Lung (tissue), 12 donors: Measurements from ENCODE around the gene KRT86. TPM values are rescaled to one million over a fixed set of nuclear protein-coding genes. Genes with fewer than 3 reads are reported as not detected.

Source experiments
- ATAC-seq: fragments of 200-7000 bp; cut with Tn5 transposase; one replicate; pipeline ENCODE4 v1.9.1; 2020; ENCODE audit warnings: moderate number of reproducible peaks; ENCODE audit not compliant: insufficient read depth, low FRiP score
- DNase-seq, 3 donors: peaks; one replicate each; pipeline ENCODE4 v3.0.0-alpha.2; 2013 to 2017
- H3K27ac ChIP-seq, 2 donors: one replicate each; pipeline ENCODE4 v1.5.1; 2013; ENCODE audit warnings: mild to moderate bottlenecking in 2 of 2, moderate library complexity in 2 of 2, control low read depth in 1 of 2, inconsistent platforms in 1 of 2, low read depth in 1 of 2, low read length in 1 of 2
- H3K27me3 ChIP-seq, 3 donors: one replicate each; pipeline ENCODE4 v1.5.1; 2013; ENCODE audit warnings: low read length in 2 of 3; ENCODE audit not compliant: control insufficient read depth in 3 of 3, insufficient read depth in 3 of 3
- H3K36me3 ChIP-seq, 4 donors: one replicate each; pipeline ENCODE4 v1.5.1; 2013; ENCODE audit warnings: low read length in 4 of 4, mild to moderate bottlenecking in 1 of 4, moderate library complexity in 1 of 4; ENCODE audit not compliant: control insufficient read depth in 4 of 4, insufficient read depth in 4 of 4
- H3K4me1 ChIP-seq, 5 donors: one replicate each; pipeline ENCODE4 v1.5.1; 2013; ENCODE audit warnings: low read length in 5 of 5, mild to moderate bottlenecking in 2 of 5, moderate library complexity in 1 of 5; ENCODE audit not compliant: control insufficient read depth in 5 of 5, insufficient read depth in 5 of 5
- H3K4me3 ChIP-seq: one replicate; pipeline ENCODE4 v1.5.1; 2013; ENCODE audit warnings: mild to moderate bottlenecking, control low read depth, moderate library complexity
- H3K9ac ChIP-seq, 2 donors: one replicate each; pipeline ENCODE4 v1.5.1; 2013; ENCODE audit warnings: low read length in 2 of 2, control low read depth in 1 of 2; ENCODE audit not compliant: insufficient read depth in 1 of 2
- H3K9me3 ChIP-seq, 4 donors: one replicate each; pipeline ENCODE4 v1.5.1; 2013; ENCODE audit warnings: low read length in 3 of 4, mild to moderate bottlenecking in 1 of 4, moderate library complexity in 1 of 4; ENCODE audit not compliant: control insufficient read depth in 4 of 4, insufficient read depth in 3 of 4
- CTCF ChIP-seq: IDR thresholded peaks from 2 replicates; pipeline ENCODE4 v1.5.1; 2012; ENCODE audit warnings: mild to moderate bottlenecking; ENCODE audit errors: control extremely low read depth, extremely low read depth
- WGBS, 2 donors: extraction: QIAGEN DNeasy Blood & Tissue Kit; methylation state at CpG; one replicate each; pipeline ENCODE4 v1.1.7; 2013; 5-methylcytosine and 5-hydroxymethylcytosine counted together
- polyA plus RNA-seq, 2 donors: library from polyadenylated mRNA; stranded (reverse); fragments of 200-250 nt; gene quantifications; one replicate each; pipeline ENCODE4 v1.2.1, GENCODE V29; 2013
- total RNA-seq, 2 donors: library from RNA; depleted of rRNA in 1 of 2; stranded (reverse); fragments of >200 nt in 1 of 2; gene quantifications; one replicate each; pipeline ENCODE4 v1.2.1, GENCODE V29; 2014 to 2021
- donor health status: control.
- donor health status: control.
- donor health status: Bipolar disorder and iron deficiency.
- donor health status: healthy.
- donor health status: DM: yes; HTN: yes; CAD: no.

The KRT86 gene
- total and polyA plus RNA-seq, 4 donors: 0.11 to 1.1 (median 0.31) TPM; not detected in 1

- no peak for ATAC-seq
- H3K9me3 ChIP-seq: no peaks in the 10 kb centered on the region
- H3K36me3 ChIP-seq: no peaks in the 10 kb centered on the region
- no peak overlapping the region for H3K9ac ChIP-seq
- peak overlapping the region in 1 of 2 donors; percentile 92 for H3K27ac ChIP-seq
- no peak for DNase-seq
- TF ChIP-seq CTCF: no peak
- no peak overlapping the region for H3K4me3 ChIP-seq
- H3K4me1 ChIP-seq: peaks cover 0 to 20% (median 7%) of the 10 kb centered on the region in 5 donors
- peaks cover 0 to 37% (median 27%) of the 10 kb centered on the region in 3 donors for H3K27me3 ChIP-seq
- WGBS, 2 donors: 52 to 55% methylated on average over 12 of the region's 12 CpGs
These were observed 42.2 kb upstream of the KRT86 start for GRCh38 chr12:52232203-52232673.

- no peaks in the 10 kb centered on the region for H3K9me3 ChIP-seq
- peaks cover 0 to 20% (median 7%) of the 10 kb centered on the region in 5 donors for H3K4me1 ChIP-seq
- no peak for DNase-seq
- peak within 1 kb of the TSS in 1 of 2 donors; percentile 92 for H3K27ac ChIP-seq
- peak; percentile 60 for ATAC-seq
- no peaks in the 10 kb centered on the region for H3K36me3 ChIP-seq
- WGBS, 2 donors: 5% methylated on average over 44 to 58 of the region's 58 CpGs
- TF ChIP-seq CTCF: no peak
- peaks cover 0 to 37% (median 27%) of the 10 kb centered on the region in 3 donors for H3K27me3 ChIP-seq
- H3K4me3 ChIP-seq: peak within 1 kb of the TSS; percentile 43
- H3K9ac ChIP-seq: no peak within 1 kb of the TSS
These were observed 41.6 kb upstream of the KRT86 start, which contains the start of gene KRT7 for GRCh38 chr12:52232674-52233461. TSS of gene KRT7 (plus strand) at chr12:52233243. CDS start at chr12:52233297, 54 bp downstream.

GRCh38 chr12:52233462-52234207, 40.8 kb upstream of the KRT86 start:
- Histone ChIP-seq H3K27me3 (peaks cover 0 to 37% (median 27%) of the 10 kb centered on the region in 3 donors), H3K36me3 (no peaks in the 10 kb centered on the region), H3K4me3 (peak overlapping the region; percentile 43), H3K9ac (no peak overlapping the region), H3K9me3 (no peaks in the 10 kb centered on the region), H3K27ac (peak overlapping the region in 1 of 2 donors; percentile 92), H3K4me1 (peaks cover 0 to 20% (median 7%) of the 10 kb centered on the region in 5 donors)
- DNase-seq: no peak
- WGBS, 2 donors: 16 to 22% methylated on average over 39 to 40 of the region's 40 CpGs
- no peak for ATAC-seq
- TF ChIP-seq CTCF: no peak
